GM12801 (cell line): ENCODE measurements around the gene USP1.

Source experiments
- TF ChIP-seq, protein P1 (sequence below): IDR thresholded peaks from one replicate; pipeline ENCODE4 v1.5.1; 2011; ENCODE audit warnings: control low read depth; ENCODE audit not compliant: insufficient read length; ENCODE audit errors: extremely low read depth

The USP1 gene

DNA sequence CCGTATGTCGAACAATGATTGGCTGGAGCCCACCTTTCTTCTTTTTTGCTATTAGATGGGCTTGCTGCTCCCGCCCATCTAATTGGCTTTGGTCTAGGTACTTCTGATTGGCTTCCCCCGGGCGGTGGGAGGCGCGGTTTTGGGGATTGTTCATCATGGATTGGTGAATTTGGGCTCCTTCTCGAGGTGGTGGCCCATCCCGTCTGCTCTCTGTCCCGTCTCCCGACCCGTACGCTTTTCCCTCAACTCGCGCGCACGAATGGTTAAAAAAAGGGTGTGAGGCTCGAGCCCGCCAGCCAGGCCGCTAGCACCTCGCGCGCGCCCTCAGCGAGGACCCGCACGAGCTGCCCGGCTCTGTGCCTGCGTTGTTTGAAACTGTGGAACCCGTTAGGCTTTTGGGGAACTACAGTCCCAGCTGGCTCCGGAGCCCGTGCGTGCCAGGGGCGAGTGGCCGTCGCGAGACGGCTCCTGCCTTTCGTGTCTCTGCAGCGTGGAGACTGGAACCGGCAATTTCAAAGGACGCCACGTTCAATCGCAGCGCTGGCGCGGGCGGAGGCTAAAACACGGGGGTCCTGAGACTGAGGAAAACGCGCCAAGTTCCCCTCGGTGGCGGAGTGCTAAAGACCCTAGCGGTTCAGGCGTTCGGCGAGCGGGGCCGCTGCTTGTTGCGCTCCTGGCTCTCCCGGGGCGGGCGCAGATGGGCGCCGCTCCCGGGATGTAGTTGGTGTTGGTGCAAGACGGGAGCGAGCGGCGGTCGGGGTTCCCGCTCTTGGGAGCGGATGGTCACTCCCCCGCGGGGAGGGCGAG is at the start of gene USP1:
TSS of gene USP1 (plus strand) at position 584 of the 807 bp plus-strand sequence. CDS start 2,819 bp downstream, outside the sequence.
- TF ChIP-seq, protein P1, sequence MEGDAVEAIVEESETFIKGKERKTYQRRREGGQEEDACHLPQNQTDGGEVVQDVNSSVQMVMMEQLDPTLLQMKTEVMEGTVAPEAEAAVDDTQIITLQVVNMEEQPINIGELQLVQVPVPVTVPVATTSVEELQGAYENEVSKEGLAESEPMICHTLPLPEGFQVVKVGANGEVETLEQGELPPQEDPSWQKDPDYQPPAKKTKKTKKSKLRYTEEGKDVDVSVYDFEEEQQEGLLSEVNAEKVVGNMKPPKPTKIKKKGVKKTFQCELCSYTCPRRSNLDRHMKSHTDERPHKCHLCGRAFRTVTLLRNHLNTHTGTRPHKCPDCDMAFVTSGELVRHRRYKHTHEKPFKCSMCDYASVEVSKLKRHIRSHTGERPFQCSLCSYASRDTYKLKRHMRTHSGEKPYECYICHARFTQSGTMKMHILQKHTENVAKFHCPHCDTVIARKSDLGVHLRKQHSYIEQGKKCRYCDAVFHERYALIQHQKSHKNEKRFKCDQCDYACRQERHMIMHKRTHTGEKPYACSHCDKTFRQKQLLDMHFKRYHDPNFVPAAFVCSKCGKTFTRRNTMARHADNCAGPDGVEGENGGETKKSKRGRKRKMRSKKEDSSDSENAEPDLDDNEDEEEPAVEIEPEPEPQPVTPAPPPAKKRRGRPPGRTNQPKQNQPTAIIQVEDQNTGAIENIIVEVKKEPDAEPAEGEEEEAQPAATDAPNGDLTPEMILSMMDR: no peak

- TF ChIP-seq, protein P1: no peak
Measured at GRCh38 chr1:62389531-62389930, 47.3 kb upstream of the USP1 start.

DNA sequence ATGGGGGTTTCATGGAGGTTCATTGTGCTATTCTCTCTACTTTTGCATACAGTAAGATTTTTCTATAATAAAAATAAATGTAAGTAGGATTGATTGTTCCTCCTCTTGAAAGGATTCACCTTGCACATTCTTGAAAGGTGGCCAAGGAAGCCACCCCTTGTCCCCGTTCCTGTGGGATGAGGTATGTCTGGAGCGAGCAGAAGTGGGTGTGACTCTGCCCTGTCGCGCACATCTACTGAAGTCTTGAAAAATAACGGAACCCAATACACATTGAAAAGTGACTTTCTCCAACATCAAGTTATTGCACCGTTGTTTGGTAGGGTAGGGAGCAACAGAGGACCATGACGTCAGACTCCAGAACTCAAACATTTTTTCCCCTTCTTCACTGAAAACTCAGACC is 46.8 kb upstream of the USP1 start:
- TF ChIP-seq, protein P1: no peak

- TF ChIP-seq, protein P1: no peak
Measured at GRCh38 chr1:62391369-62391971, 45.4 kb upstream of the USP1 start.

DNA sequence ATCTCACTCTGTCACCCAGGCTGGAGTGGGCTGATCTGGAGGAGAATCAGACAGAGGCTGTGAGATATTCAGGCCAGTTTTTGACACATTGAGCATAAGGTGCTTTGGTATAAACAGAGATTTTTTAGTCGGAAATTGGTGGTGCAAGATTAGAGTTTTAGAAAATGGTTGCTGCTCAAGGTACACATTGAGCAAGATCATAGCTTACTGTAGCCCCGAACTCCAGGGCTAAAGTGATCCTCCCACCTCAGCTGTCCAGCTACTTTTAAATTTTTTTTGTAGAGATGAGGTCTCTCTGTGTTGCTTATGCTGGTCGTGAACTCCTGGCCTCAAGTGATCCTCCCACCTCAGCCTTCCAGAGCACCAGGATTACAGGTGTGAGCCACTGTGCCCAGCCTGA is 43.9 kb upstream of the USP1 start:
- TF ChIP-seq, protein P1: no peak

DNA sequence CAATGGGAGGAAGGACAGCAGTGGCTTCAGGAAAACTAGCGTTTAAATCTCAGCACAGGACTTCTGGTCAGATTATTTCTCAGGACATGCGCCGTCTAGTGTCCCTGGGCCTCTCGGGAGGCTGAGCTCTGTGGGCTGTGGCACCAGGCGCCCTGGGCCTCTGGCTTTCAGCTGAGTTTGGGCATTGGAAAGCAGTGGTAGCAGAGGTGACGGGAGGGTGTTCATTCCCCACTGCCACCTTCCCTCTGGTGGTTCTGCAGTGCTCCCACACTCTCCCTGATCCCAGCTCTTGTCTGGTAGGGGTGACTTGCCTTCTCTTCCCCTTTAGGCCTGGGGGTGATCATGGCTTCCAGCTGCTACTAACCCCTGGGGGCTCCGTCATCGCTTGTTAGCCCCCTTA is 42.2 kb upstream of the USP1 start:
- TF ChIP-seq, protein P1: no peak

- TF ChIP-seq, protein P1: no peak
Measured at GRCh38 chr1:62395291-62395690, 41.6 kb upstream of the USP1 start.
